Endothelial cell of umbilical vein (primary cell): ENCODE results near the gene MR1. TPM values are rescaled to one million over a fixed set of nuclear protein-coding genes. Genes with fewer than 3 reads are reported as not detected.

Experiments used
- BruUV-seq: library from RNA; stranded (reverse); fragments of 400-500 nt; replicated peaks from 2 replicates; lab custom pipeline; 2021; lab: Mats Ljungman, UMichigan
- CTCF ChIA-PET: fragments of 300-600, 350-600 bp; sonication (Branson Sonifier 250); formaldehyde crosslinking; loops from one replicate; lab custom pipeline; 2021; ENCODE audit warnings: antibody characterized with exemption, inconsistent platforms; lab: Charles Lee
- POLR2A ChIA-PET: fragments of 300-600, 350-600 bp; sonication (Branson Sonifier 250); formaldehyde crosslinking; loops from one replicate; lab custom pipeline; 2021; ENCODE audit warnings: antibody characterized with exemption, inconsistent platforms; lab: Charles Lee
- DNase-seq: peaks from one replicate; pipeline ENCODE4 v3.0.0-alpha.2; 2011; ENCODE audit warnings: low read depth, low spot score
- FAIRE-seq: peaks from 2 replicates; lab custom pipeline; 2011; peaks lifted over from hg19 to GRCh38; lab: Jason Lieb, UNC
- H2AFZ ChIP-seq: 2 replicates; pipeline ENCODE4 v1.6.0; 2012; ENCODE audit warnings: low read depth, low read length, control low read depth, inconsistent platforms
- H3K27ac ChIP-seq: 2 replicates; pipeline ENCODE4 v1.5.1; 2011; ENCODE audit warnings: low read depth, mild to moderate bottlenecking, control low read depth, low read length, moderate library complexity; ENCODE audit not compliant: insufficient read depth
- H3K27me3 ChIP-seq, 2 experiments: 2 replicates each; pipeline versions ENCODE4 v1.6.0 to v1.6.1; 2011; ENCODE audit warnings: low read length in 2 of 2, mixed read lengths in 1 of 2; ENCODE audit not compliant: control insufficient read depth in 2 of 2, insufficient read depth in 2 of 2
- H3K36me3 ChIP-seq, 2 experiments: 2 replicates in 1 of 2; 3 replicates in 1 of 2; pipeline ENCODE4 v1.5.1; 2011; ENCODE audit warnings: low read length in 2 of 2, mild to moderate bottlenecking in 1 of 2, moderate library complexity in 1 of 2; ENCODE audit not compliant: control insufficient read depth in 2 of 2, insufficient read depth in 2 of 2; ENCODE audit errors: extremely low read depth in 1 of 2
- H3K4me1 ChIP-seq: 3 replicates; pipeline ENCODE4 v1.5.1; 2011; ENCODE audit warnings: mild to moderate bottlenecking, low read length; ENCODE audit not compliant: control insufficient read depth, insufficient read depth; ENCODE audit errors: extremely low read depth
- H3K4me2 ChIP-seq: 2 replicates; pipeline ENCODE4 v1.6.1; 2011; ENCODE audit warnings: low read length, control low read depth, mixed read lengths; ENCODE audit not compliant: insufficient read depth
- H3K4me3 ChIP-seq, 3 experiments: fragments of 200-600 bp in 1 of 3; sonication (generic), shearing (Covaris generic) in 1 of 3; replicated peaks in 1 of 3; 2 replicates each; pipeline ENCODE4 v1.5.1; 2011 to 2016; ENCODE audit warnings: control low read depth in 3 of 3, low read length in 3 of 3, mild to moderate bottlenecking in 2 of 3, inconsistent platforms in 1 of 3, low read depth in 1 of 3, moderate library complexity in 1 of 3; ENCODE audit not compliant: insufficient read depth in 1 of 3
- H3K79me2 ChIP-seq: 2 replicates; pipeline ENCODE4 v1.6.0; 2012; ENCODE audit warnings: low read length, inconsistent platforms; ENCODE audit not compliant: control insufficient read depth, insufficient read depth
- H3K9ac ChIP-seq: replicated peaks from 2 replicates; pipeline ENCODE3; 2011; ENCODE audit warnings: low read length, control low read depth; ENCODE audit not compliant: insufficient read depth; ENCODE audit errors: extremely low read depth
- H3K9me1 ChIP-seq: replicated peaks from 3 replicates; pipeline ENCODE4 v1.6.0; 2011; ENCODE audit warnings: mild to moderate bottlenecking, low read length; ENCODE audit not compliant: control insufficient read depth, insufficient read depth; ENCODE audit errors: extremely low read depth
- H3K9me3 ChIP-seq: replicated peaks from 2 replicates; pipeline ENCODE4 v1.5.1; 2012; ENCODE audit warnings: low read length, inconsistent platforms; ENCODE audit not compliant: control insufficient read depth, insufficient read depth
- H4K20me1 ChIP-seq: replicated peaks from 2 replicates; pipeline ENCODE3; 2011; ENCODE audit warnings: mild to moderate bottlenecking, low read length; ENCODE audit not compliant: control insufficient read depth, insufficient read depth; ENCODE audit errors: extremely low read depth
- EZH2 ChIP-seq: IDR thresholded peaks from 2 replicates; pipeline ENCODE4 v1.6.1; 2012; ENCODE audit warnings: borderline replicate concordance, low read depth, mild to moderate bottlenecking, moderate library complexity, low read length, inconsistent platforms; ENCODE audit not compliant: severe bottlenecking
- FOS ChIP-seq: IDR thresholded peaks from 2 replicates; pipeline ENCODE4 v1.6.1; 2011; ENCODE audit warnings: mild to moderate bottlenecking, low read length, moderate library complexity, borderline replicate concordance; ENCODE audit not compliant: insufficient read depth
- GATA2 ChIP-seq: IDR thresholded peaks from 2 replicates; pipeline ENCODE4 v1.7.0; 2011; ENCODE audit warnings: low read depth, mild to moderate bottlenecking, moderate library complexity, mixed read lengths, low read length; ENCODE audit not compliant: insufficient read length, insufficient read depth
- JUN ChIP-seq: IDR thresholded peaks from 2 replicates; pipeline ENCODE4 v1.6.1; 2011; ENCODE audit warnings: borderline replicate concordance, low read depth; ENCODE audit not compliant: insufficient read length, insufficient read depth
- MYC ChIP-seq: IDR thresholded peaks from one replicate; pipeline ENCODE4 v1.6.1; 2011; ENCODE audit warnings: mild to moderate bottlenecking, low read depth, low read length
- POLR2A ChIP-seq: IDR thresholded peaks from 2 replicates; pipeline ENCODE4 v1.6.1; 2012; ENCODE audit warnings: low read depth, mild to moderate bottlenecking, control low read depth, low read length
- POLR2AphosphoS5 ChIP-seq: IDR thresholded peaks from 2 replicates; pipeline ENCODE4 v1.6.1; 2012; ENCODE audit warnings: low read depth, mild to moderate bottlenecking, control low read depth, low read length, moderate library complexity; ENCODE audit not compliant: insufficient read depth
- dilution Hi-C: fragments of 300-500 bp; cut with MboI; formaldehyde crosslinking; loops from one replicate; pipeline ENCODE4 v1.15.0; 2019; ENCODE audit warnings: low sequenced_read_pairs; ENCODE audit not compliant: extremely low pct_ligation_motif_present
- intact Hi-C: fragments of 100-400 bp; cut with micrococcal nuclease; formaldehyde crosslinking; loops from one replicate; pipeline ENCODE4 v1.10.0; 2022
- polyA plus RNA-seq, 4 experiments: library from polyadenylated mRNA; depleted of rRNA in 3 of 4; stranded (reverse) in 3 of 4; unstranded in 1 of 4; fragments of >200 nt; gene quantifications; 2 replicates each; pipeline versions ENCODE4 v1.2.1 to v1.2.3, GENCODE V29; 2011 to 2012; ENCODE audit warnings: missing spikeins in 1 of 4
- total RNA-seq: library from RNA; stranded (reverse); gene quantifications from 2 replicates; pipeline ENCODE4 v1.2.3, GENCODE V29; 2021
- TF ChIP-seq, protein P1 (sequence below): IDR thresholded peaks from 2 replicates; pipeline ENCODE4 v1.6.1; 2011; ENCODE audit not compliant: insufficient read depth, insufficient read length
- TF ChIP-seq, protein P2 (sequence below), 2 donors: IDR thresholded peaks; 1 replicate in 1 of 2; 2 replicates in 1 of 2; pipeline ENCODE4 v1.5.1; 2011; ENCODE audit warnings: low read length in 2 of 2, mild to moderate bottlenecking in 2 of 2, moderate library complexity in 2 of 2, control low read depth in 1 of 2, inconsistent platforms in 1 of 2, low read depth in 1 of 2; ENCODE audit not compliant: insufficient read depth in 1 of 2; ENCODE audit errors: extremely low read depth in 1 of 2

The MR1 gene
- total and polyA plus RNA-seq, 2 donors (not counting 3 experiments of a cell fraction or from before 2014, with no cell fraction given): 1.3 to 2.5 TPM

DNA sequence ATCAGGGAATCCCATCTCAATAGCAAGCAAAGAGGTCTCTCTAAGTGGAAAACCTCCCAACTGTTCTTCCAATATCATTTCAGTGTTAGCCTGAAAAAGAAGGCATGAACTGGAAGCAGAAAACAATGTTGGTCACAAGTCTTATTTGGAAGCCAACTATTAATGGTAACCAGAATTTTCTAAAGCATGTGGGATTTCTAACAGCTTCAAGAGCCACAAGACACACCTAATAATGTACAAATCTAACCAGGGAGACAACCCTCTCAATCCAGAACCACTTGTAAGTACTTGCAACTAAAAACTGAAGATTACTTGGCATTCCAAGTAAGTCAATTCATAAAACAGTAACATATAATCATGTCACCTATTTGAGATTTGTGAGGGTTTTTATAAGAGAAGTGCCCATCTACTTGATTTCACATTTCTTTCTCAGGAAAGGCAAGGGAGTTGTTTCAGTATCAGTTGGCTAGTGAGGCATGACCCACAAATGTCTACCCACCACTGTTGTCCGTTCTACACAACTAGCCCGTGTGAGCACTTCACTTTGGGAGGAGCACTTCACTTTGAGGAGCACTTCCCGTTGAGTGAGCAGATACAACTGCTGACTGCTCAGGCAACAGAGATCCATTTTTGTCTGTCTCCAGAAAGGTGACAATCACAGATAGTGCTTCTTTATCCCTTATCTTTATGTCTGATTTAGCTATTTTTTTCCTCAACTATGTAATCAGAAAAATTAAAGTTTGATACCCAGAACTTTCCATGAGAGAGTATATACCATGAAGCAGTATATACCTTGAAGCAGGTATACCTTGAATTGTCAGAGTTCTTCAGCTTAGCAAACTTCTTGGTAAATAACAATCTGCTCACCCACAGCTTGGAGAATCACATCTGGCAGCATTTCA lies 22.2 kb upstream of the MR1 start:
- H3K4me2 ChIP-seq: no peak overlapping the region

DNA sequence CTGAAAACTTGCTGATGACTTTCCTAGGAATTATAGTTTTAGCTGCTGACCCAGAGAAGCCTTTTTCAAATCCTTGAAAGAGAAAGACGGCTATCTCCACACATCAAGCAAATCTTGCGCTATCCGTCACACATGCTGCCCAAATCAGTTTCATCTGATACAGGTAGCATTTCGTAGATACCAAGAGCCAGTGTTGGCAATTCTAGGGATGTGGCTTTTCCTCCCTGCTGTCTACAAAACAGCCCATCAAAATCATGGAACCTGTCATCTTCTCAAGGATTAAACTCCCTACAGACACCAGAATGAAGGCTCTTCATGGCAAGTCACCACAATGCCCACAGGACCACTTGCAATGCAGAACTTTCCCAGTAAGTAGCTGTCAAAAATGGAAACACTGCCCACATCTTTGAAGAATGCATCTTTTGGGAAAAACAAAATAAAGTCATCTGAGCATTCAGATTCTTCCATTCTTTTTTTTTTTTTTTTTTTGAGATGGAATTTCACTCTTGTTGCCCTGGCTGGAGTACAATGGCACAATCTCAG lies 21.5 kb upstream of the MR1 start:
- dilution Hi-C loops (no loop called here), intact Hi-C loops (no loop called here)
- DNase-seq: no peak
- Histone ChIP-seq H3K4me3 (no peak overlapping the region), H3K36me3 (no peaks in the 10 kb centered on the region), H3K4me2 (no peak overlapping the region), H3K9me3 (no peaks in the 10 kb centered on the region), H3K9ac (no peak overlapping the region), H3K9me1 (no peaks in the 10 kb centered on the region), H2AFZ (no peak overlapping the region), H3K27me3 (no peaks in the 10 kb centered on the region), H3K27ac (no peak overlapping the region), H3K79me2 (peaks cover 83% of the 10 kb centered on the region), H3K4me1 (no peaks in the 10 kb centered on the region), H4K20me1 (peaks cover 26% of the 10 kb centered on the region)
- ChIA-PET POLR2A (interaction anchor here (0.7 kb wide), 1 partner anchor 21 kb away, joined by 8 read pairs; no protein-coding TSS in a partner anchor), CTCF (interaction anchor here (1.1 kb wide), 1 partner anchor 131 kb away, joined by 4 read pairs; no protein-coding TSS in a partner anchor)
- FAIRE-seq: no peak
- BruUV-seq: no TSS peak
- TF ChIP-seq, protein P1, sequence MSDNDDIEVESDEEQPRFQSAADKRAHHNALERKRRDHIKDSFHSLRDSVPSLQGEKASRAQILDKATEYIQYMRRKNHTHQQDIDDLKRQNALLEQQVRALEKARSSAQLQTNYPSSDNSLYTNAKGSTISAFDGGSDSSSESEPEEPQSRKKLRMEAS: no peak
- TF ChIP-seq, protein P2, sequence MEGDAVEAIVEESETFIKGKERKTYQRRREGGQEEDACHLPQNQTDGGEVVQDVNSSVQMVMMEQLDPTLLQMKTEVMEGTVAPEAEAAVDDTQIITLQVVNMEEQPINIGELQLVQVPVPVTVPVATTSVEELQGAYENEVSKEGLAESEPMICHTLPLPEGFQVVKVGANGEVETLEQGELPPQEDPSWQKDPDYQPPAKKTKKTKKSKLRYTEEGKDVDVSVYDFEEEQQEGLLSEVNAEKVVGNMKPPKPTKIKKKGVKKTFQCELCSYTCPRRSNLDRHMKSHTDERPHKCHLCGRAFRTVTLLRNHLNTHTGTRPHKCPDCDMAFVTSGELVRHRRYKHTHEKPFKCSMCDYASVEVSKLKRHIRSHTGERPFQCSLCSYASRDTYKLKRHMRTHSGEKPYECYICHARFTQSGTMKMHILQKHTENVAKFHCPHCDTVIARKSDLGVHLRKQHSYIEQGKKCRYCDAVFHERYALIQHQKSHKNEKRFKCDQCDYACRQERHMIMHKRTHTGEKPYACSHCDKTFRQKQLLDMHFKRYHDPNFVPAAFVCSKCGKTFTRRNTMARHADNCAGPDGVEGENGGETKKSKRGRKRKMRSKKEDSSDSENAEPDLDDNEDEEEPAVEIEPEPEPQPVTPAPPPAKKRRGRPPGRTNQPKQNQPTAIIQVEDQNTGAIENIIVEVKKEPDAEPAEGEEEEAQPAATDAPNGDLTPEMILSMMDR (IDR thresholded peaks at IDR 0.05; ENCODE audit: extremely low read depth in 1 of 2, insufficient read depth in 1 of 2, low read depth in 1 of 2, low read length in 2 of 2): no peak
- TF ChIP-seq FOS: no peak
- no peak for TF ChIP-seq JUN
- no peak for TF ChIP-seq MYC
- TF ChIP-seq GATA2: no peak
- TF ChIP-seq POLR2A: no peak
- no peak for TF ChIP-seq EZH2
- no peak for TF ChIP-seq POLR2AphosphoS5

More for the DNA sequence above, 22.2 kb upstream of the MR1 start:
- CTCF ChIA-PET: interaction anchor here (1.1 to 1.3 kb wide), 2 partner anchors 73 to 130 kb away, joined by 3 to 4 read pairs; no protein-coding TSS in a partner anchor
- H4K20me1 ChIP-seq: peaks cover 27% of the 10 kb centered on the region
- DNase-seq (peak; percentile 44), FAIRE-seq (no peak)
- no peak overlapping the region for H3K4me3 ChIP-seq
- H3K27me3 ChIP-seq: no peaks in the 10 kb centered on the region
- H3K79me2 ChIP-seq: peaks cover 83% of the 10 kb centered on the region
- BruUV-seq: no TSS peak
- H3K9ac ChIP-seq: no peak overlapping the region
- dilution Hi-C loops (no loop called here), intact Hi-C loops (no loop called here)
- no peaks in the 10 kb centered on the region for H3K9me1 ChIP-seq
- no peaks in the 10 kb centered on the region for H3K9me3 ChIP-seq
- POLR2A ChIA-PET: no interaction called here
- no peaks in the 10 kb centered on the region for H3K36me3 ChIP-seq
- H3K4me1 ChIP-seq: no peaks in the 10 kb centered on the region
- H2AFZ ChIP-seq: no peak overlapping the region
- no peak overlapping the region for H3K27ac ChIP-seq
- TF ChIP-seq JUN (no peak), FOS (no peak)
